NK-92 treated with Interleukin-12 subunit alpha and Interleukin-12 subunit beta, amount 100 ng/mL, for 24 hours (cell line): Measurements from ENCODE around the gene TMEM86B.
A peak's percentile ranks its signal among the peaks of the same experiment; 100 is the strongest.

Source experiments
- DNase-seq: peaks from one replicate; lab custom pipeline; 2025; lab: John Stamatoyannopoulos, UW

Gene TMEM86B

DNA sequence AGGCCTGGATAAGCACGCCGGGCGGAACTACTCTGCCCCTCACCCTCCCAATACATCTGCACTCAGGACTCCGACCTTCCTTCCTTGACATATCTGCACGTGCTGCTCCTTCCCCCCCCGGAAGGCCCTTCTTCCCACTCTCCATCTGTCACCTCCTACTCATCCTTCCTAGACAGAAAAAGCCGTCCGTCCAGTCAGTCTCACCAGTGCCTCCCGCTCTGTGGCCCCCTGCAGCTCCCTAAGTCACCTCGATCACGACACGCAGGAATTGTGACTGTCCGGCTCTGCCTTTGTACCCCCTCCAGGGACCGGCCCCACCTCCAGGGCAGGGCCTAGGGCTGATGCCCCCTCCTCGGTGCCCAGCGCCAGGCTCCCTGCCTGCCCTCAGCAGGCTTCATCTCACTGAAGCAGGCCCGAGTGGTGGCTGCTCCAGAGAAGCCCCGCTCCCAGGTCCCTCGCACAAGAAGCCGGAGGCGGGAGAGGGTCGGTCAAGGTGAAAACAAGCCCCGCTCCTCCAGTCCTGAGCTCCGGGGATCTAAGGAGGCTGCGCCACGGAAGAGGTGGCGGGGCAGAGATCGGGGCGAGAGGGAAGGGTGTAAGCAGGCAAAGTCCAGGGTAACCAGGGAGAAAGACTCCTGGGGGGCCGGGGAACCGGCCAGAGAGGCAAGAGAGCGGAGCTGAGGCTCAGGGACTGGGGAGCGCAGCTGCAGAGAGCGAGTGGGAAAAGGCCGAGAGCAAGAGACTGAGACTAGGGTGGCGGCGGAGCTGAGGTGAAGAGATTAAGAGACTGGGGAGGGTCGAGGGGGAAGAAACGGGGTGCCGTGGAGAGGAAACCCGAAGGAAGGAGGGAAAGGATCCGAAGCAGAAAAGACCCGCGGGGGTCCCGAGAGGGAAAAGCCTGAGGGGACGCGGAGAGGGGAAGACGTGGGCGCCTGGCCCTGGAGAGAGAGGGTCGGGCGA lies 29.2 kb upstream of the TMEM86B start:
- no peak for DNase-seq

DNA sequence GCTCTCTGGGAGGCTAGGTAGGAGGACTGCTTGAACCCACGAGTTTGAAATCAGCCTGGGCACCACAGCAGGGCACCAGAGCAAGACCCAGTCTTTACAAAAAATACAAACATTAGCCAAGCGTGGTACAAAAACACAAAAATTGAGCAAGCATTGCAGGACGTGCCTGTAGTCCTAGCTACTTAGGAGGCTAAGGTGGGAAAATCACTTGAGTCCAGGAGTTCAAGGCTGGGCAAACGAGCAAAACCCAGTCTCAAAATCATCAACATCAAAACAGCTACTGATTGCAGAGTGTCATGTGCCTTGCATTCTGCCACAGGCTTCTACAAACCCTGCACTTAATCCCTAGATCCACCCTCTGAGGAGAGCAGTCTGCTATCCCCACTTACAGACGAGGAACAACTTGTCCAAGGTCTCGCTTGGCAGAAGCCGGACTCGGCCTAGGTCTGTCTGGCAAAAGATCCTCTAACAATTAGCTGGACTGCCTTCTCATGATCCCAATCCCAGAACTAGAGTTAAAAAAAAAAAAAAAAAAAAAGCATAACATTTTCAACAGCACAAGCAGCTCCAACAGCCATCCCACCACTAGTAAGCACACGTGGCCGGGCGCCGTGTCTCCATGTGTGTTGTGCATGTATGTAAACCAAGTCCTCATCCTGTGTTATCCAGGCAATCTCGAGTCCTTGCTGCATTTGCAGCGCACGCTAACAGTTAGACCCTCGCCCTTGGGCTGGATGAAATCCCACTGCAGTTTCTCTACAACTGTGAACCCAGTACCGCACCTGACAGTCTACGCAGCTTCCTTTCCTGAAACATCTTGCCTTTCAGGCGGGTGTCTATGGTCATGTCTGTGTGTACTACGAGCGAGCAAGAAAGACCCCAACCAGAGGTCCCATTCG lies 28.2 kb upstream of the TMEM86B start:
- DNase-seq = no peak

DNA sequence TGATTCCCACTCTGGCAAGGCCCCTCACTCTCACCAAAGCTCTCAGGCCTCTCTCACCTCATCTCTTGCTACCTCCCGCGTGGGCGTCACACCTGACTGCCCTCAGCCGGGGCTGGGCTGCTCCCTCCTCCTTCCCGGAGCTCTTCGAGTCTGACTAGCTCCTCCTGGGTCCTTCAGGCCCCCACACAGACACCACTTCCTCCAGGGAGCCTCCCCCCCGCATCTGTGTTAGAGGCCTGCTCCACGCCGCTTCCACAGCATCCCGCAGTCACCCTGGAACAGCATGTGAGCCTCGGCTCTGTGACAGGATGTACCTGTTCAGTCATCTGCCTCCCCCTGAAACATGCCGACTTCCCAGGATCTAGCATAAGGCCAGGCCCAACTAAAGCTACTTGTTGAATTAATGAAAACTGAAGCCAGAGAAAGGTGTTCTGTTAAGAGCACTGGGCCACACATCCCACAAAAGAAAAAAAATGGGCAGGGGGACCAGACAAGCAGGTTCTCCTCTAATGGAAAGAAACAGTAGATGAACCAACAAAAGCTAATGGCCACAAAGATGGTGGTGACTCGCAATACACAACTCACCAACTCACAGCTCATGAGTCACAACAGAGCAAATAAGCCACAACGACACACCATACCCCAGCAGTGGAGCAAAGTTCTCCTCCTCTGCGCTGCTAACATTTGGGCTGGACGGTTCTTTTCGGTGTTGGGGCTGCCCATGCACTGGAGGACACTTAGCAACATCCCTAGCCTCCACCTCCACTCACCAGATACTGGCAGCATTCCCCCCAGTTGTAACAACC lies 27.3 kb upstream of the TMEM86B start:
- DNase-seq = peak; percentile 69

DNA sequence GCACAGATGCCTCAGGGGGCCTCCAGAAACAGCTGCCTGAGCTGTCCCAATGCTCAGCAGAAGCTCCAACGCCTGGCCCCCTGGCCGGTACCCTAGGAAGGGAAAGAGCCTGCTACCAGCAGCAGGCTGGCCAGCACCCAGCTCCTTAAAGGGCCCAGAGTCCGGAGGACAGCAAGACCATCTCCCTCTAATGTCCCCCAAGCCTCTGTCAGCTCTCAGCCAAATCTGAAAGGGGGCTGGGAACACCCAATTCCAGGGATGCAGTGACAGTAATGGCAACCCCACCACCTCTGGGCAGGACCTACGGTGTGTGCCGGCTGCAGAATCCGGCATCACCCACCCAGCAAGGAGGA lies 26.0 kb upstream of the TMEM86B start:
- DNase-seq = no peak

DNA sequence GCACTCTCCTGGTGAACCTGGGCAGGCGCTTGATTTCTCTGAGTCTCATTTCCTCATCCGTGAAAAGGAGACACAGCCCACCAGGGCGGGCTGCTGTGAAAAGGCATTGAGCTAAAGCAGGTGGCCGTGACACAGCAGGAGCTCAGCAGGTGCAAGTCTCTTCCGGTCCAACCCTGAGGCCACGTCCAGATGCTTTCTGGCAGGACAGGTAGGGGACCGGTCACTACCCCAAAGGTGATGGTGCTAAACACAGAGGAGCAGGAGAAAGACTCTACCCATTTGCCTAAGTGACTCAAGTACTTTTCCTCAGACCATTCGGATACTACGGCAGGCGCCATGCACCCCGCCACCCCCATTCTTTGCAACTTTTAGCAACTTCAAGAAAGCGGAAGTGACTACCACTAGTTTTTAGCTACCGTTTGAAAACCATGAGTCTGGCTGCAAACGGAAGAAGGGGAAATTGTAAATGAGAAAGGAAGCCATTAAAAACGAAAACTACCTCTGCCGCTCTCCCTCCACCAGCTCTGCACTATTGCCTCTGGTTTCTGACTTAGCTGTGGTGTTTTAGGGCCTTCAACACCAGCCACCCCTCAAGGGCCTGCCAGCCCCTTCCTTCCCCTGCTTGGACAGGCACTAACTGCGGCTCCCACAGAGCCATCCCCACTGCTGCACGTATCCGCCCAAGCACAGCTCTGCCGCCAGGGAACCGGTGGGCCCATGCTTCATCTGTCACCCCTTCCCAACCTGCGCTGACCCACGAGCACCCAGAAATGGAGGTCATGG lies 25.5 kb upstream of the TMEM86B start:
- peak; percentile 39 for DNase-seq

DNA sequence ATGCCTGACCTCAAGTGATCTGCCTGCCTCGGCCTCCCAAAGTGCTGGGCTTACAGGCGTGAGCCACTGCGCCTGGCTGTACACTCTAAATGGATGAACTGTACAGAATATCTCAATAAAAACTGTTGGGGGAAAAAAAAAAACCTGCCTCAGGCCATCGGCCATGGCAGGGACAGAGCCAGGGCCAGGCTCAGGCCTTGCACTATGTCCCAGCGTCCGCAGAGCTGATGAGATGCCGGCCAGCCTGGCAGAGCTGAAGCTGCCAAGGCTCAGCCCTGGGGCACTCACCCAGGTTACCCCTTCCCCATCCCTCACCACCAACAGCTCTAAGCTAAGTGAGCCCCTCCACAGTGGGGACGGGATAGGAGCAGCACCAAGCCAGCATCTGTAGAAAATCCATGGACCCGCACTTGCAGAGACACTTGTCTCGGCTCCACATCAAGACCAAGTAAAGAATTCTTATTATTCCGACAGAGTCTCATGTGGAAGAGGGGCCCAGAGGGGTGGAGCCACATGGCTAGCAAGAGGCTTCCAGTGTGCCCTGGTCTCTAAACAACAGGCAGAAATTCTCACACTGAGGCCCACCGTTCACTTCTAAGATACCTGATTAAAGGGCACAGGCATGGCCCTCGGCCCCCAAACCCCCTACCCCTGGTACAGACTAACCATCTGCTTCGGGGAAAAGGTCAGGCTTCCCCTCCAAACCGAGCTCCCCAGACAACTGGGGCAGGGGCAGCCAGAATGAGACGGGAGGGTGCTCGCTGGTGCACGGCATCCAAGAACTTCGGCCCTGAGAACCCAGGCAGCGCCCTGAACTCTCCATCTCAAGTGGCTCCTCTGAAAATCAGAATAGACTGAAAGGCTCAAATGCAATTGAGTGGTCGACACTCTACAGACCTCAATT lies 24.4 kb upstream of the TMEM86B start:
- no peak for DNase-seq

DNA sequence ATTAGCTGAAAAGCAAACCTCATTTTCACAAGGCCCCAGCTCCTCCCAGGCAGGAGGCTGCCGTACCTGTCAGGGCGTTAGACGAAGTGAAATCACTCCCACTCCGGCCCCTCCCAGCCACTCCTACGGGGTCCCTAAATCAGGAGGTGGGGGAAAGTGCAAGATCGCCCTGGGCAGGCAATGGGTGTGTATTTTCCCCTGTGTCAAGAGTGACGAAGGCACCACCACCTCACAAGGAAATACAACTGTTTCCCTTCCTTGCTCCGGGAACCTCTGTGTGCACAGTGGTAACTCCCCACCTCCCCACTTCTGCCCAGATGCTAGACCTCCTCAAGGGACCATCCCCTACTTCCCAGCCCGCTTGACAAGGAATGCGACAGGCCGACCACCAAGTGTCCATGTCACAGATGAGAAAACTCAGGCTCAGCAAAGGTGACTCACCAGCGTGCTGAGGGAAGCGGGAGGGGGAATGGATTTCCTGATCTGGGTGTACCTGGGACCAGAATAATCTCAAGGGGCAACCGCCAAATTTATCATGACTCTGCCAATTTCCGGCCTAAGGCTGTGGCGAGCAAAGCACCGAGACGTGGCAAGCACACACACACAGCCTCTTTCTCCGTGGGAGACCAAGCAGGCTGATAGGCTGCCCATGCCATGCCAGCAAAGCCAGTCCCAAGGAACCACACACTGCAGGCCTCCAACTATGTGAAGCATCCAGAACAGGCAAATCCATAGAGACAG lies 22.9 kb upstream of the TMEM86B start:
- no peak for DNase-seq

DNA sequence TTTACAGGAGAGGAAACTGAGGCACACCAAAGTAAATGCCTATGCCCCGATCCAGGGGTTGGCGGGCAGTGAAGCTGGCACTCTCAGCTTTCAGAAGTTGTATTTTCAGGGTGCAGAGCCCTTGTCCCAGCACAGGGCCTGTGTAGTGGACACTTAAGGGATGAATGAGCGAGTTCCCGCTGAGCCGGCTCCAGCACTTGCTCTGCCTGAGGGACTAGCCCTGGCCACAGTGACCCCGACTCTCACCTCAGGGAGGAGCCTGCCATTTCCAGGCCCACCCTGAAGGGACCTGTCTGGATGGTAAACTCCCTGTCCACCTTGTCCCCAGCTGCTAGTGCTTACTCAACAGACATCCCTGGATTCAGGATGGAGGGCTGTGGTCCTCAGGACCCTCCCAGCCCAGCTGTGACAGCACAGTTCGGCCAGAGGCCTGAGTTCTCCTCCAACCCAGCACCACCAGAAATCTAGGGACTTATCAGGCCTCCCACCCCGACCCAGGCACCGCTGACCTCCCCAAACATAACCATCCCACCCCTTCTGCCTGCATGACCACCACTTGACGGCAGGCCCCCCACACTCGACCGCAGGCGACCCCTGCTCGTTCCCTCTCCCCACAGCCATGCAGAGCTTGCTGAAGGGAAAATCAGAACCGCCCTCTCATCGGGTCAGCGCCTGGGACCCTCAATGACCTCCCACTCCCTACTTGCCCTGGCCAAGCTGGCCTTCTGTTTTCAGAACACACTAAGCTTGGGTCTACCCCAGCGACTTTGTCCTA lies 21.9 kb upstream of the TMEM86B start:
- no peak for DNase-seq

DNA sequence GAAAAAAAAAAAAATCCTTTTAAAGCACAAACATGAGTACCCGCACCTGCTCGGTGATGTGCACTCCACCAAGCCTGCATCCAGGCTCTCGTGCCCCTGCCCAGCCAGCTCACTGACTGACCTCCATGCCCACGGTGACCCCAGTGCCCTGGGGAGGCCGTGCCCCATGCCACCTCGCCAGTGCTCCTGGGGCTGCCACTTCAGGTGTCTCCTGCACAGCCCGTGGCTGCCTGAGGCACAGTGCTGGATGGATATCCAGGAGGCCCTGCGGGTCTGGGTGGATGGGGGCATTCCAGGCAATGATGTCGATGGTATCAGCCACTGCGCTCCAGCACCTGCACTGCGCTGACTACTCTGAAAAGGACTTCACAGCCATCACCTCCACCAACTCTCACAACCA lies 21.3 kb upstream of the TMEM86B start:
- no peak for DNase-seq

DNA sequence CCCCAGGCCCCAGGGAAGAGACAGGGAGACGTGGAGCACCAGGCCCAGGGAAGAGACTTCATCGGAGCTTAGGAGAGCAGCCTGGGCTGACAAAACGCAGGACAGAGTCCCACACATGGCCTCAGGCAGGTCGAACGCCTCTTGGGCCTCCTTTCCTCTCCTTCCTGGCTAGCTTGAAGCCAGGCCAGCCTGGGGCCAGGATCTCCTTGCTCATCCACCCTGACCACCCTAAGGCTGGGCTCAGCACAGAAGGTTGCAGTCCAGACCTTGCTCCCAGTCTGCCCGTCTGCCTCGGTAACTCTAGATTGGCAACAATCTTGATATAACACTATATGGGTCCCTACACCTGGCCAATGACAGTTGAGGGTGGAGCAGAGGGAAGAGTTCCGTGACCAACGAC lies 20.1 kb upstream of the TMEM86B start:
- DNase-seq = no peak

DNA sequence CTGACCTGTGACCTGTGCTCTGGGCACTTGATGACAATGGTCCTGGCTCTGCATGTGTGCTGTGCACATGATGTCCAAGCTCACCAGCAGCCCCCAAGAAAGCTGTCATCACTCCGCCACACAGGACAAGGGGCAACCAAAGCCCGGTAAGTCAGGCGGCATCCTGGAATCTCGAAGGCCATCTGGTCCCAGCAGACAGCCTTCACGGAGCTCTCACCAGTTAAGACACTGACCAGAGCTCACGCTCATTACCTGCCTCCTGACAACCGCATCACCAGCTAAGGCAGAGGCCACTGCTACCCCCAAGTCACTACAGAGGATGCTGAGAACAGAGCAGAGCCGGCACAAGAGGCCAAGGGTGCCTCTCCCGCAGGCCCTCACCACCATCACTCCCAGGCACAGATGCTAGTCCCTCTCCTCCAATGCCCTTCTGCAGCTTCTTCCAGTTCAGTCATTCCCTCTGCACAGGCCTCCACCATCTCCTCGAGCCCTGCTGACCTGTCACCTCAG lies 19.7 kb upstream of the TMEM86B start:
- no peak for DNase-seq

DNA sequence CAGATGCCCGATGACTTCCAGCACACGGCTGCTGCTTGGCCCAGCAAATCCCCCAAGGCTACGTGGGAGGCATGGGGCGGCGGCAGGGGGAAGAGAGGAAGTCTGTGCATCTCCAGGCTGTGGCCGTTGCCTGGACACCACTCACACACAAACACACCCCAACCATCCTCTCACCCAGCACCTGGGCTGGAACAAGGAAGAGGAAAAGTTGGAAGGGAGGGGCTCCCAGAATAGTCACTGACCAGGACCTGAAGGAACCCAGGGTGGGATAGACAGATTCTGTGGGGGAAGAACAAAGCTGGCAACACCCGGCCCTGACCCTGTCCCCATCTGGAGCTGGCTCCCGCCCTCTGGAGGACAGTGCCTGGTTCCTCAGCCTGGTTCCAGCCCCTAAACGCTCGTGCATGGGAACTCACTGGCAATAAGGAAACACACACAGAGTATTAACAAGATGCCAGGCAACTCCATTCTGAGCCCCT lies 19.1 kb upstream of the TMEM86B start:
- no peak for DNase-seq

DNA sequence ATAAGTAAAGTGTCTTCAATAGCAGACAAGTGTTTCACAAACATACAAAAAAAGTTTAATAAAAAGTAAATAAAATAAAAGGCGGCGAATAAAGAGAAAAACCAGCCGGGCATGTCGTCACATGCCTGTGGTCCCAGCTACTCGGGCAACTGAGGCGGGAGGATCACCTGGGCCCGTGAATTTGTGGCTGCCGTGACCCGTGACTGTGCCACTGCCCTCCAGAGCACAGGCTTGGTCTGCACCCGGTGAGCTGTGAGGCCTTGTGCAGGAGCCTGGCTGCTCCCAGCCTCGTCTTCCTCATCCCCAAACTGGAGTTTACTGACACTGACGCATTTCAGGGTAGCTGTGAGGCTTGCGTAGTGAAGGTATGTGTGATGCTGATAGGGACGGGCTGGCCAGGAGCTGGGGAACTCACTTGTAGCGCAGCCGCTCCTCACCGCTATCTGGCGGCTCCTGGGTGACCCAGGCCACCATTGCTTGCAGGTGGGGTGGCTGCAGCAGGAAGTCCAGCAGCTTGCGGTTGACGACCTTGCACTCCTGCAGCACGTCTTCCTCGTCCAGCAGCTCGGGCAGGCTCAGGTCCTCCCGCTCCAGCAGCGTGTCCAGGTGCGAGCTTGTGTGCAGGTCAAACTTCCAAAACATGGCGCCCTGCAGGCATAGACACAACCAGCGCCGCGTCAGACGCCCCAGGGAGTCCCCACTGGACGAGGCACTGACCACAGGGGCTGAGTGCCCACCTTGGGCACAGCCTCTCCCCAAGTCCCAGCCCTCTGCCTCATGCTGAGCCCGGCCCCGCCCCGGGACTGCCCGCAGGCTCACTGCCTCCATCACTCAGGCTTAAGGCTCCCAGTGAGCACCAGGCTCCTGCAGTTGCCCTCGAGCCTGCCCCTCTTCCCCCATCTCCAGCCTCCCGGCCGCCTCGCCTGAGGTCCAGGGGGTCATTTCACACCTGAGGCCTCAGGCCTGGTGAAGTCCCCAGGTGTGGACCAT lies 18.2 kb upstream of the TMEM86B start:
- no peak for DNase-seq

DNA sequence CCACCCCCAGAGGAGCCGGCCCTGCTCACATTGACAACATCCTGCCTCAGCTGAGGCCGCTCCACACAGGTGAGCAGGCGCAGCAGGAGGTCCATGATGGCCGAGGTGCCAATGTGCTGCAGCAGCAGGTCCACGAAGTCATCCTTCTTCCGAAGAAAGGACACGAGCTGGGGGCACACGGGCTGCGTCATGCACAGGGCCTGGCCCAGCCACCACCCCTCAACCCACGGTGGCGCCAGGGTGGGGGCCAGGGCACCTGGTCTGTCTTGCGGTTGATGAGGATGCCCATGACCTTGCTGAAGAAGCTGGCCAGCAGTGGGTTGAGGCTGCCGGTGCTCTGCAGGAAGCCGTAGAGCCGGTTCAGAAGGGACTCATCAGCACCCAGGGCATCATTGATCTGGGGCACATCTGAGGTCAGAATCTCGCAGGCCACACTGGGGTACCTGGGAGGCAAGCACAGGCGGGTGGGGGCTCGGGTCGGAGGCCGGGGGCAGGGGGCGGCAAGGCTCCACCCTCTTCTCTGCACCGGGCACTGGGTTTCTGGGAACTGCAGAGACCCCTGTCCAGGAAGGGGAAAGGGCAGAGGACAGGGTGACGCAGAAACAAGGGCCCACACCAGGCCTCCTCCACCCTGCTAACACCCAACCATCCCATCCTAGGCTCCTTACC lies 16.8 kb upstream of the TMEM86B start:
- no peak for DNase-seq

DNA sequence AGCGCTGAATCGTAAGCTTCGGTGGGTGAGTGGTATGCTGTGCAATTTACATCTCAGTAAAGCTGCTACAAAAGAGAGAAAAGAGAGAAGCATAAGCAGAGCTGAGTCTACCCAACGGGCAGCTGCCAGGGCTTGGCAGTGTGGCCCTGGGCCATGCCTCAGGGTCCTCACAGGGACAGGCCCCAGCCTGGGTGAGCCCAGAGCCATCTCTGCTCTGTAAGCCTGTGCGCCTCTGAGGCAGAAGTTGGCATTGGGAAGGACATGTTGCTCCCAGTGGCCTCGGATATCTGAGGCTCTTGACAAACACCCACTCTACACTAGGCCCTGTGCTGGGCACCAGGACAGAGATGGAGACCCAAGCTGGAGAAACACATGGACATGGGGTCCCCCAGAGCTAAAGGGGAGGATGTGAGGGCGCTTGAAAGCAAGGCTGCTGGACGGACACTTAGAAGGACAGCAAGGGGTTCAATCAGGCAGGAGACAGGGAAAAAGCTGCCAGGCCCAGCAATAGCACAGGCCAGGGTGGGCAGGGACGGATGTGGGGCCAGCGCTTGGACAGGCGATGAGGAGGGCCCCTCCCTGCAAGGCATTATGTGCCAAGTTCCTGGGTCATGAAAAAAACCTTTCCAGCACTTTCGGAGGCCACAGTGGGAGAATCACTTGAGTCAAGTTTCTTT lies 15.6 kb upstream of the TMEM86B start:
- DNase-seq = no peak

DNA sequence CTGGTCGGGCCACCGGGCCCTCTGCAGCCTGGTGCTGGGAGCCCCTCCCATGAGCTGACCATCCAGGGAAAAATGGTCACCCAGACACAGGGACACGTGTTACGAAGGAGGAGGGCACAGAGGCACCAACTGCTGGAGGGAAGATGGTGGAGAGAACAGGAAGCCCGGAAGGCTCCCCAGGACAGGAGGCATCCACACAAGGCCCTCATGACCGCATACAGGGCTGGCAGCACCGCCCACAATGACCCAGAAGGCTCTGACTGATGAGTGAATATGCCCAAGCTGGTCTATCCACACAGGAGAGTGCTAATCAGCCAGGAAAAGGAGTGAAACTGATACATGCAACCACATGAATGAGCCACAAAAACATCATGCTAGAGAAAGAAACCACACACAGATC lies 14.0 kb upstream of the TMEM86B start:
- DNase-seq = no peak
